Stimulated activated CD4-positive, alpha-beta T cell treated with anti-CD3 and anti-CD28 coated beads, TNF-alpha, amount 100 ng/mL, for 24 hours (primary cell): ENCODE results near the gene MBD3L2.
"Not testable (repeated sequence)": the region's sequence is repeated elsewhere in the genome, so short reads cannot be mapped to it uniquely, and the experiment has no call there.

Source experiments
- DNase-seq, 3 experiments: peaks; one replicate each; pipeline ENCODE4 v3.0.0-alpha.2; 2020; ENCODE audit warnings: low read depth in 3 of 3

Gene MBD3L2

DNA sequence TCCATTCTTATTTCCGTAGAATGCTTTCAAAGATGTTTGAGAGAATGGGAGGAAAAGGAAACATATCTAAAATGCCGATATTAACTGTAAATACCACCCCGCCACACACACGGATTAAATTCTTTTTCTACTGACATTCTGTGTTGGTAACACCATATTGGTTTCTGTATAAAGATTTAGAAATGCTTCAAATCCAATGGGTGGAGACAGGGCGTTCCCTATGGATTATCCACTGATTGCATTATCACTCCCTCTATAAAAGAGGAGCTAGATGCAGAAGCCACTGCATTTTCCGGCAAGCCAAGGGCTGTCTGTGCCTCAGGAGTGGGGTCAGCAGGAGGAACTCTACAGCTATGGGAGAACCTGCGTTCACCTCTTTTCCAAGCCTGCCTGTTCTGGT, at the start of gene MBD3L2:
Gene MBD3L2 (plus strand): TSS at position 301 of the 400 bp plus-strand sequence. CDS start 53 bp downstream, at position 354.
- DNase-seq = not testable (repeated sequence)

DNA sequence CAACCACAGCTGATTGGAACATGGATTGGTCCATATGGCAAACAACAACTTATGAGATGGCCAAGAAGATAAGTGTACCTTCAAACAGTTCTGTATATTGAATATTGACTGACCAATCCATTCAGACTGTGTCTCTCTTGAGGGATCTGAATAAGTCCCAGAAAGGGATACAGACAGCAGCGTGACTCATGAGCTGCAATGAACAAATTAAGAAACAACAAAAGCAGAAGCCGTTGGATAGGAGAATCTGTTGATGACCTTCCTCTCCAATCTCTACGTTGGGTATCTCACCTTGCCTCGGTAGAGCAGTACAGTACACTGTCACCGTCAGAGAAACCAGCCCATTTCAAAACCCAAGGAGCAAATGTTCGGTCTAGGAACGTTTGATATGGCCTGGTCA, 49.2 kb upstream of the MBD3L2 start:
- no peak for DNase-seq

DNA sequence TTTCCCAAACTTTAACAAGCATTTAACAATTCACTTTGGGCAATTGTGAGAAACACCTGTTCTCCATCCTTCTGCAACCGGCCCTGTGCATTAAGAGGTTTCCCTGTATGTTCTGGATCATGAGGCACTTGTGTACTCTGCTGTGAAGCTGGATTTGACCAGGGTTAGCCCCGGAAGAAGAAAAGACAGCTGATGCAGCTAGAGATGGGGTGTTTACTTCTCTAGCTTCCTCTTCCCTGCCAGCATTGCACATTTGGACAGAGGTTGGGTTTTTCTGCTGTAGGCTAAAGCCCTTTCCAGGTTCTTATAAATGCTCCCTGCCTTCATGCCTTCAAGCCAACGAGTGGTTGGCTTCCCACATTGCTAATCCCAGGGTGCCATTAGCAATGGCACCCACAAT, 48.8 kb upstream of the MBD3L2 start:
- DNase-seq = no peak

DNA sequence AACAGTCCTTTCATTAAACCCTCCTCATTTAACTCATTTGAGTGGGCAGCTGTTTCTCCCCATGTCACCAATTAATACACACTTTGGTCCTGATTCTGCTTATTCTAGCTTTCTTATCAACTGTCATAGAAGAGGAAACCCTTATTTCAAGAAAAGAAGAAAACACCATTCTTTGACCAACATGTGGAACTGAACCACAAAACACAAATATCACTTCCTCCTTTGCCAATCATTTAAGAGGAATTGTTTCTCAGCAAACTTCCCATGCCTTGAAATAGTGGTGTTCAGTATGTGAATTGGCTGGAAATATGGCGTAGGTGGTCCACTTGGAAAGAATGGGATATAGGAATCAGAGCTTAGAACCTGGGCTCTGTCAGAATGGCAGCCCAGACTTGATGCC, 48.3 kb upstream of the MBD3L2 start:
- no peak for DNase-seq

DNA sequence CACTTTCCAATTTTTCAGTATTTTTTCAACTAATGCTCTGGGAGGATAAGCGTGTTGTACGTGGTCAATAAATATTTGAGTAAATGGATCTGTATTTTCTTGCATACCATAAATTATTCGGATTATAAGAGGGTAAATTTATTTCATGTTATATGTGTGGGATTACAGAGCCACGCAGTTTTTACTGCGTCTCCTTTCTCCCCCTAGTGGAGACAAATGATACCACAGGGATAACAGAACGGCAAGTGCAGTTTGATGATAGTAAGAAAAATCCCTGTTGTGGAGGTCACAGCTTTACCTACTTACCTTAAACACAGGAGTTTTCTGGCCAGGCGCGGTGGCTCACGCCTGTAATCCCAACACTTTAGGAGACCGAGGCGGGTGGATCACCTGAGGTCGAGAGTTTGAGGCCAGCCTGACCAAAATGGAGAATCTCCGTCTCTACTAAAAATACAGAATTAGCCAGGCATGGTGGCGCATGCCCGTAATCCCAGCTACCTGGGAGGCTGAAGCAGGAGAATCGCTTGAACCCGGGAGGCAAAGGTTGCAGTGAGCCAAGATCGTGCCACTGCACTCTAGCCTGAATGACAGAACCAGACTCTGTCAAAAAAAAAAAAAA, 44.7 kb upstream of the MBD3L2 start:
- no peak for DNase-seq

DNA sequence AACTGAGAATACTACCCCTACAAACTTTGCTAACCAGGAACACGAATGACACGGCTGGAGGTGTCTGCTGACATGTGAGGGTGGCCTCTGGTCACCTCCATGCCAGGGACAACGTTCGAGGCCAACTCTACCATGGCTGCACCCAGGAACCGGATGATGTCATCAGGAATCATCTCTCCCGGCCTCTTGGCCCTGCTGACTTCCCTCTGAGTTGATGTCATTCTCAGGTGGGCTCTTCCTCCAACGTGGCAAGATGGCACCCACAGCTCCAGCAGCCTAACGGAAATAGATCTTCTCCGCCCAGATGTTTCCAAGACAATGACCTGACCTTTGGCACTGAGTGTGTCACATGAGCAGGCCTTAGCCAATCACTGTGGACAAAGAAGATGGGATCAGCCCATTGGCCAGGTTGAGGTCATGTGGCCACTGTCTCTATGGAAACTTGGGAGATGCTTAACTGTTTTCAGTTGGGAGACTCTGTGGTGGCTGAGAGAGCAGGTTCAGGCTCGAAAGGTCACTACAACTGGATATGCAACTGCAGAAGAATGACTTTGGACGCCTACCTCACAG, 42.9 kb upstream of the MBD3L2 start:
- no peak for DNase-seq

DNA sequence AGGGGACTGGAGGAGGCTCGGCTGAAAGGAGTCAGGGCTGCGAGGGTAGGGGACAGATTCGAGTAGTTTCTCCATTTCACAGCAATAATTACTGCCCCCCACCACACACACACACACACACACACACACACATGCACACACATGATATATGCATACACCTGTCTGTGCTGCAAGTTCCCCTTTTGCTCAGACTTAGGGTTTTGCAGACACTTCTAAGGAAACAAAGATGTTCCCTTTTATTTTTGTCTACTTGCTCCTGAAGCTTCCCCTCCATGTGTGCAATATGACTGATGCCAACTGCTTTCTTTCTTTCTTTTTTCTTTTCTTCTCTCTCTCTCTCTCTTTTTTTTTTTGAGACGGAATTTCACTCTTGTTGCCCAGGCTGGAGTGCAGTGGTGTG, 41.3 kb upstream of the MBD3L2 start:
- no peak for DNase-seq

DNA sequence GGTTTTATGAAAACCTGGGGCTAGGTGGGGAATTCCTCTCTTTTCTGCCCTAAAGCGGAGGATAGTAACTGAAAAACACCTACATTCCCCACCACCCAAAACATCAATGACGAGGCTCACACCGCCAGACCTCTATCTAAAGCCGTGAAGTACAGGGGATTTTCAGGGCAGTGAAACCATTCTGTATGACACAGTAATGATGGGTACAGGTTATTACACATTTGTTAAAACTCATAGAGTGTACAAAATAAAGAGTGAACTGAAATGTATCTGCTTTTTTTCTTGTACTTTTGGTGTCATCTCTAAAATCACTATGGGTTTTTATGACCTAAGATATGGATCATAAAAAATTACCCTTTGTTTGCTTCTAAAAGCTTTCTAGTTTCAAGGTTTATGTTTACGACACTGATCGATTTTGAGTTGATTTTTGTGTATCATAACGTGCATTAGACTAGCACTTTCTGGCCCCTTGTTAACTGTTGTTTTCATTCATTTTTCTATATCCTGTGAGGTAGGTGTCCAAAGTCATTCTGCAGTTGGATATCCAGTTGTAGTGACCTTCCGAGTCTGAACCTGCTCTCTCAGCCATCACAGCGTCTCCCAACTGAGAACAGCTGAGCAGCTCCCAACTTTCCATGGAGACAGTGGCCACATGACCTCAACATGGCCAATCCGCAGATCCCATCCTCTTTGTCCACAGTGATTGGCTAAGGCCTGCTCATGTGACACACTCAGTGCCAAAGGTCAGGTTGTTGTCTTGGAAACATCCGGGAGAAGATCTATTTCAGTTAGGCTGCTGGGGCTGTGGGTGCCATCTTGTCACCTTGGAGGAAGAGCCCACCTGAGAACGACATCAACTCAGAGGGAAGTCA, 38.2 kb upstream of the MBD3L2 start:
- DNase-seq = peak in 1 of 3 experiments; percentile 40

DNA sequence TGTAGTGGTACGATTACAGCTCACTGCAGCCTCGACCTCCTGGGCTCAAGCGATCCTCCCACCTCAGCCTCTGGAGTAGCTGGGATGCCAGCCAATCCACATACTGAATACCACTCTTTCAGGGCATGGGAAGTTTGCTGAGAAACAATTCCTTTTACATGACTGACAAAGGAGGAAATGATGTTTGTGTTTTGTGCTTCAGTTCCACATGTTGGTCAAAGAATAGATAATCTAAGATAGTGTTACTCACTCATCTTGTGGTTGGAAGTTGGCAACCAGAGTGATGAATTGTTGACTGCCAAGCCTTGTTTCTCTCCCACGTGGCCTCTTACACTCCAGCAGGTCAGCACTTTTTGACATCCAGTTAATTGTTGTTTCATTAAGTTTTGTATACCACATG, 35.4 kb upstream of the MBD3L2 start:
- DNase-seq = no peak

DNA sequence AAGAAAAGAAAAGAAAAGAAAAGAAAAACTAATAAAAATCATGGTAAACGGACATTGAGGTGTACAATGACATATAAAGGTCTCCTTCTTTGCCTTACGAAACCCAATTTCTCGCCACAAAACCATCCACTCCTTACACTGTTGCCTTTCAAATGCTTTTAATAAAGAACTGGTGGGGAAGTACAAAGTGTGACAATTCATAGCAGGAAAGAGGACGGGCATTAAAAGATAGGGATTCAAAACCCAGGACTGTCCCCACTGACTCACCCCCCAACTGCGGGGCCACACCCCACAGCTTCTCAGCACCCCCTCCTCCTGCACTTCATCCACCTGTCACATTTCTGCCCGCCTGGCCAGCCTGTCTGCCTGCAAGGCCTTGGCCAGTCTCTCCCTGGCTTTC, 30.3 kb upstream of the MBD3L2 start:
- no peak for DNase-seq

DNA sequence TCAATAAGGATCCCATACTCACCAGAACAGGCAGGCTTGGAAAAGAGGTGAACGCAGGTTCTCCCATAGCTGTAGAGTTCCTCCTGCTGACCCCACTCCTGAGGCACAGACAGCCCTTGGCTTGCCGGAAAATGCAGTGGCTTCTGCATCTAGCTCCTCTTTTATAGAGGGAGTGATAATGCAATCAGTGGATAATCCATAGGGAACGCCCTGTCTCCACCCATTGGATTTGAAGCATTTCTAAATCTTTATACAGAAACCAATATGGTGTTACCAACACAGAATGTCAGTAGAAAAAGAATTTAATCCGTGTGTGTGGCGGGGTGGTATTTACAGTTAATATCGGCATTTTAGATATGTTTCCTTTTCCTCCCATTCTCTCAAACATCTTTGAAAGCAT, 27.8 kb upstream of the MBD3L2 start, which contains the start of gene MBD3L2B:
Gene MBD3L2B (minus strand): TSS at position 101 of the 400 bp plus-strand sequence. CDS start 34 bp downstream, at position 67.
- DNase-seq = not testable (repeated sequence)

DNA sequence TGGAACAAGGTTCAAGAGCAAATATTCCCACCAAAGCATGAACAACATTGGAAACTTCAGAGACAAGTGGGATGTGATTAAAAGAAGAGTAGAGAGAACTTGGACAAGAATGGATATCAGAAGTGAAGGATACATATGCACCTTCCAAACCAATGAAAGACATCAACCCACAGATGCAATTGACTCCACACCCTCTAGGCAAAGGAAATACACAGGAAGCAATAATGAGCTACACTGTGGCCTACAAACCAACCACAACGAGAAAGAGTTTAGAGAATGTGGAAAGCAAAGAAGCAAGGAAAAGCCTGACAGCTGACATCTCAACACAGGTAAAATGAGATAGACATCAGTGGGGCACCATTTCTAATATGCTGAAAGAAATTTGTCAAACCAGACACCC, 20.3 kb upstream of the MBD3L2 start:
- DNase-seq = not testable (repeated sequence)

DNA sequence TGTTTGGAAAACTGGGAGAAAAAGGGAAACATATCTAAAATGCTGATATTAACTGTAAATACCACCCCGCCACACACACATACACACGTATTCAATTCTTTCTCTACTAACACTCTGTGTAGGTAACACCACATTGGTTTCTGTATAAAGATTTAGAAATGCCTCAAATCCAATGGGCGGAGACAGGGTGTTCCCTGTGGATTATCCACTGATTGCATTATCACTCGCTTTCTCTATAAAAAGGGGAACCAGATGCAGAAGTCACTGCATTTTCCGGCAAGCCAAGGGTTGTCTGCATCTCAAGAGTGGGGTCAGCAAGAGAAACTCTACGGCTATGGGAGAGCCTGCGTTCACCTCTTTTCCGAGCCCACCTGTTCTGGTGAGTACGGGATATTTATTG, 18.8 kb upstream of the MBD3L2 start, which contains the start of gene MBD3L5:
Gene MBD3L5 (plus strand): TSS at position 301 of the 400 bp plus-strand sequence. CDS start 34 bp downstream, at position 335.
- not testable (repeated sequence) for DNase-seq

DNA sequence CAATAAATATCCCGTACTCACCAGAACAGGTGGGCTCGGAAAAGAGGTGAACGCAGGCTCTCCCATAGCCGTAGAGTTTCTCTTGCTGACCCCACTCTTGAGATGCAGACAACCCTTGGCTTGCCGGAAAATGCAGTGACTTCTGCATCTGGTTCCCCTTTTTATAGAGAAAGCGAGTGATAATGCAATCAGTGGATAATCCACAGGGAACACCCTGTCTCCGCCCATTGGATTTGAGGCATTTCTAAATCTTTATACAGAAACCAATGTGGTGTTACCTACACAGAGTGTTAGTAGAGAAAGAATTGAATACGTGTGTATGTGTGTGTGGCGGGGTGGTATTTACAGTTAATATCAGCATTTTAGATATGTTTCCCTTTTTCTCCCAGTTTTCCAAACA, 9.0 kb upstream of the MBD3L2 start, which contains the start of gene MBD3L4:
Gene MBD3L4 (minus strand): TSS at position 101 of the 400 bp plus-strand sequence. CDS start 35 bp downstream, at position 66.
- not testable (repeated sequence) for DNase-seq

DNA sequence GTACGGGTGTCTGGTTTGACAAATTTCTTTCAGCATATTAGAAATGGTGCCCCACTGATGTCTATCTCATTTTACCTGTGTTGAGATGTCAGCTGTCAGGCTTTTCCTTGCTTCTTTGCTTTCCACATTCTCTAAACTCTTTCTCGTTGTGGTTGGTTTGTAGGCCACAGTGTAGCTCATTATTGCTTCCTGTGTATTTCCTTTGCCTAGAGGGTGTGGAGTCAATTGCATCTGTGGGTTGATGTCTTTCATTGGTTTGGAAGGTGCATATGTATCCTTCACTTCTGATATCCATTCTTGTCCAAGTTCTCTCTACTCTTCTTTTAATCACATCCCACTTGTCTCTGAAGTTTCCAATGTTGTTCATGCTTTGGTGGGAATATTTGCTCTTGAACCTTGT, 7.6 kb upstream of the MBD3L2 start:
- DNase-seq = not testable (repeated sequence)

DNA sequence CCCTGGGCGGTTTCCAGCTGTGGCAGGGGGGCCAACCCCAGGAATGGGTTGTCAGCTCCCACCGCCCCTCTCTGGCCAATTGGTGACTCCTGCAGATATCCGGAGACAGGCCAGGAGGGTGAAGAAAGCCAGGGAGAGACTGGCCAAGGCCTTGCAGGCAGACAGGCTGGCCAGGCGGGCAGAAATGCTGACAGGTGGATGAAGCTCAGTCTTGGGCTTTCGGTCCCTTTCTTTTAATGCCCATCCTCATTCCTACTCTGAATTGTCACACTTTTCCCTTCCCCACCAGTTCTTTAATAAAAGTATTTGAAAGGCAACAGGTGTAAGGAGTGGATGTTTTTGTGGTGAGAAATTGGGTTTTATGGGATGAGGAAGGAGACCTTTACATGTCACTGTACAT, 2.3 kb downstream of the MBD3L2 start:
- not testable (repeated sequence) for DNase-seq

DNA sequence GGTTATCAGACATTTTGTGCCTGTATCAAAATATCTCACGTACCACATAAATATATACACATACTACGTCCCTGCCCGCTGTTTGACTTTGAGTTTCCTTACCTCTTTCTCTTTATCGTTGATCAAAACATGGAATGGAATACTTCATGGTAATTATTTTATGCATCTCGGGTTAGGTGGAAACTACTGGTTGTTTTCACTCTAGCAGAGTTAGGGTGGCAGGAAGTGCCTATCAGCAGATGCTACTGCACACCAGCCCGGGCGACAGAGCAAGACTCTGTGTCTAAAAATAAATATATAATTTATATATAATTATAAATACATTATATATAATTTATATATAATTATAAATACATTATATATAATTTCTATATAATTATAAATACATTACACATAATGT, 3.8 kb downstream of the MBD3L2 start:
- DNase-seq = not testable (repeated sequence)

DNA sequence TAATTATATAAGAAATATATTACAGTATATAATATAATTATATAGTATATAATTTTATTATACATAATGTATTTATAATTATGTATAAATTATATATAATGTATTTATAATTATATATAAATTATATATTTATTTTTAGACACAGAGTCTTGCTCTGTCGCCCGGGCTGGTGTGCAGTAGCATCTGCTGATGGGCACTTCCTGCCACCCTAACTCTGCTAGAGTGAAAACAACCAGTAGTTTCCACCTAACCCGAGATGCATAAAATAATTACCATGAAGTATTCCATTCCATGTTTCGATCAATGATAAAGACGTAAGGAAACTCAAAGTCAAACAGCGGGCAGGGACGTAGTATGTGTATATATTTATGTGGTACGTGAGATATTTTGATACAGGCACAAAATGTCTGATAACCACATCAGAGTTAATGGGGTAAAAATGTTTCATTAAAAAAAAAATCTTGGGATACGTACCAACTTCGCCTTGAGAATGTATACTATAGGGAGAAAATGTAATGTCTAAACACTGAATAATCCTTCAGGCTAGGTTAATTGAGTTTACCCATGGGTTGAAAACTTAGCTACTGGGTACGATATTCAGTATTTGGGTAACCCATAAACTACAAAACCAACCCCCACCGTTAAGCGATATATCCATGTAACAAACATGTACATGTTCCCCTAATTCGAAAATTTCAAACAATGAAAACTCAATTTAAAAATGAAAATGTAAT, 5.7 kb downstream of the MBD3L2 start:
- DNase-seq = not testable (repeated sequence)

DNA sequence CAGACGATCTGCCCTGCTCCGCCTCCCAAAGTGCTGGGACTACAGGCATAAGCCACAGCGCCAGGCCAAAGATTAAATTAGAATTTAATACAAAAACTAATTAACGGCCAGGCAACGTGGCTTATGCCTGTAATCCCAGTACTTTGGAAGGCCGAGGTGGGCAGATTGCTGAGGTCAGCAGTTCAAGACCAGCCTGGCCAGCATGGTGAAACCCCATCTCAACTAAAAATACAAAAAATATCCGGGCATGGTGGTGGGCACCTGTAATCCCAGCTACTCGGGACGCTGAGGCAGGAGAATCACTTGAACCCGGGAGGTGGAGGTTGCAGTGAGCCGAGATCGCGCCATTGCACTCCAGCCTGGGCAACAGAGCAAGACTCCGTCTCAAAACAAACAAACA, 6.6 kb downstream of the MBD3L2 start:
- not testable (repeated sequence) for DNase-seq

DNA sequence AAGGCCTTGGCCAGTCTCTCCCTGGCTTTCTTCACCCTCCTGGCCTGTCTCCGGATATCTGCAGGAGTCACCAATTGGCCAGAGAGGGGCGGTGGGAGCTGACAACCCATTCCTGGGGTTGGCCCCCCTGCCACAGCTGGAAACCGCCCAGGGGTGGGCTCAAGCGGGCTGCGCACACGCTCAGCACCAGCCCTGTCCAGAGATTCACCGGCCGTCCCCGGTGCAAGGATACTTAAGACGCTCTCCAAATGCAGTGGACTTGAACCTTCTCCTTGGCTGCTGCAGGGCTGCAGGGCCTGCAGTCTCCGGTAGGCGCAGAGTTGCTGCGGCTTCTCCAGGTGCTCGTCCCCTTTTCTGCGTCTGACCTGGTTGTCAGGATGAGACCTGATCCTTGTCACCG, 7.2 kb downstream of the MBD3L2 start:
- DNase-seq = not testable (repeated sequence)

DNA sequence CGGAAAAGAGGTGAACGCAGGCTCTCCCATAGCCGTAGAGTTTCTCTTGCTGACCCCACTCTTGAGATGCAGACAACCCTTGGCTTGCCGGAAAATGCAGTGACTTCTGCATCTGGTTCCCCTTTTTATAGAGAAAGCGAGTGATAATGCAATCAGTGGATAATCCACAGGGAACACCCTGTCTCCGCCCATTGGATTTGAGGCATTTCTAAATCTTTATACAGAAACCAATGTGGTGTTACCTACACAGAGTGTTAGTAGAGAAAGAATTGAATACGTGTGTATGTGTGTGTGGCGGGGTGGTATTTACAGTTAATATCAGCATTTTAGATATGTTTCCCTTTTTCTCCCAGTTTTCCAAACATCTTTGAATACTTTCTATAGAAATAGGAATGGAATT, 9.5 kb downstream of the MBD3L2 start, which contains the start of gene MBD3L3:
Gene MBD3L3 (minus strand): TSS at position 101 of the 400 bp plus-strand sequence. CDS start 71 bp downstream, at position 30.
- not testable (repeated sequence) for DNase-seq
